Fibroblast of the conjunctiva (primary cell): ENCODE data around the gene EPHB1.

Experiments used
- DNase-seq: peaks from one replicate; pipeline ENCODE4 v3.0.0-alpha.2; 2010; ENCODE audit warnings: low read depth

EPHB1 gene

GRCh38 chr3:134911586-134912548 is 116.8 kb downstream of the EPHB1 start:
- no peak for DNase-seq

- no peak for DNase-seq
These were observed 121.4 kb downstream of the EPHB1 start for GRCh38 chr3:134916276-134916961.

- no peak for DNase-seq
These were observed 122.6 kb downstream of the EPHB1 start for GRCh38 chr3:134917631-134918030.

GRCh38 chr3:134918441-134918840 is 123.4 kb downstream of the EPHB1 start:
- no peak for DNase-seq

- no peak for DNase-seq
These were observed 127.0 kb downstream of the EPHB1 start for GRCh38 chr3:134922101-134922500.

GRCh38 chr3:134922866-134923265 is 127.8 kb downstream of the EPHB1 start:
- no peak for DNase-seq

- DNase-seq: no peak
These were observed 128.2 kb downstream of the EPHB1 start for GRCh38 chr3:134923286-134923685.

GRCh38 chr3:134927599-134927998 is 132.5 kb downstream of the EPHB1 start:
- DNase-seq: no peak

GRCh38 chr3:134928392-134928791 is 133.3 kb downstream of the EPHB1 start:
- no peak for DNase-seq

GRCh38 chr3:134928819-134929218 is 133.8 kb downstream of the EPHB1 start:
- no peak for DNase-seq

- no peak for DNase-seq
These were observed 134.9 kb downstream of the EPHB1 start for GRCh38 chr3:134929976-134930375.

- DNase-seq: no peak
These were observed 136.2 kb downstream of the EPHB1 start for GRCh38 chr3:134931045-134931785.

GRCh38 chr3:134932035-134932434 is 137.0 kb downstream of the EPHB1 start:
- no peak for DNase-seq

- DNase-seq: no peak
These were observed 138.9 kb downstream of the EPHB1 start for GRCh38 chr3:134933997-134934396.

- DNase-seq: no peak
These were observed 139.9 kb downstream of the EPHB1 start for GRCh38 chr3:134934933-134935332.

- no peak for DNase-seq
These were observed 142.4 kb downstream of the EPHB1 start for GRCh38 chr3:134937256-134938028.

GRCh38 chr3:134938029-134938525 is 143.0 kb downstream of the EPHB1 start:
- no peak for DNase-seq

- DNase-seq: no peak
These were observed 144.9 kb downstream of the EPHB1 start for GRCh38 chr3:134939978-134940377.

GRCh38 chr3:134941820-134942219 is 146.8 kb downstream of the EPHB1 start:
- no peak for DNase-seq

GRCh38 chr3:134944429-134944828 is 149.4 kb downstream of the EPHB1 start:
- DNase-seq: no peak

GRCh38 chr3:134949150-134949549 is 154.1 kb downstream of the EPHB1 start:
- DNase-seq: no peak

GRCh38 chr3:134952371-134952770 is 157.3 kb downstream of the EPHB1 start:
- DNase-seq: no peak
